ENCODE measurements around the gene SLC30A5.
A peak's percentile ranks its signal among the peaks of the same experiment; 100 is the strongest.
"Not testable (repeated sequence)": the region's sequence is repeated elsewhere in the genome, so short reads cannot be mapped to it uniquely, and the experiment has no call there.

SLC30A5 gene

DNA sequence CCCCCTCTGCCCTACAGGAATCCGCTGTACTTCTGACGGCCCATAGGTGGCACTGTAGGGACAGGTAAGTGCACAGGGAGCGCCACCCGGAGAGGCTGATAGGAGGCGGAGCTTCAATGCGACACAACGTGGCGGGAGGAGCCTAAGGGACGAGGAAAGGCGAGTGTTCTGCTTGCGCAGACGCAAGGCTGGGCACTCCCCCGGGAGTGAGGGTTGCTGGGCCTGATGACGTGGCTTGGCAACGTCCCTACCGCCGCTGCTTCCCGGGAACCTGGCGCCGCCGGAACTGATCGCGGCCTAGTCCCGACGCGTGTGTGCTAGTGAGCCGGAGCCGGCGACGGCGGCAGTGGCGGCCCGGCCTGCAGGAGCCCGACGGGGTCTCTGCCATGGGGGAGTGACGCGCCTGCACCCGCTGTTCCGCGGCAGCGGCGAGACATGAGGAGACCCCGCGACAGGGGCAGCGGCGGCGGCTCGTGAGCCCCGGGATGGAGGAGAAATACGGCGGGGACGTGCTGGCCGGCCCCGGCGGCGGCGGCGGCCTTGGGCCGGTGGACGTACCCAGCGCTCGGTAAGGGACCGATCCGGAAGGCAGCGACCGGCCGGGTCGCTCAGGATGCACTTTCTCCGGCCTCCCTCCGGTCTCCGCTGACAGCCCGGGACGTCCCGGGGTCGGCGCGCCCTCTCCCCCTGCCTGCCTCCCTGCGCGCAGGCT is at the start of gene SLC30A5:
TSS of gene SLC30A5 (plus strand) at position 244 of the 712 bp plus-strand sequence. CDS start at position 486, 242 bp downstream.
- peak; percentile 95 for DNase-seq

DNA sequence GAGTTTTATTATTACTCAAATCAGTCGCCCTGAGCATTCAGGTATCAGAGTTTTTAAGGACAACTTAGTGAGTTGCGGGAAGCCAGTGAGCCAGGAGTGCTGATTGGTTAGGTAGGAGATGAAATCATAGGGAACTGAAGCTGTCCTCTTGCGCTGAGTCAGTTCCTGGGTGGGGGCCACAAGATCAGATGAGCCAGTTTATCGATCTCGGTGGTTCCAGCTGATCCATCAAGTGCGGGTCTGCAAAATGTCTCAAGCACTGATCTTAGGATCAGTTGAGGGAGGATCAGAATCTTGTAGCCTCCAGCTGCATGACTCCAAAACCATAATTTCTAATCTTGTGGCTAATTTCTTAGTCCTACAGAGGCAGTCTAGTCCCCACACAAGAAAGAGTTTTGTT is 48.6 kb upstream of the SLC30A5 start:
- DNase-seq, result not testable (repeated sequence)

DNA sequence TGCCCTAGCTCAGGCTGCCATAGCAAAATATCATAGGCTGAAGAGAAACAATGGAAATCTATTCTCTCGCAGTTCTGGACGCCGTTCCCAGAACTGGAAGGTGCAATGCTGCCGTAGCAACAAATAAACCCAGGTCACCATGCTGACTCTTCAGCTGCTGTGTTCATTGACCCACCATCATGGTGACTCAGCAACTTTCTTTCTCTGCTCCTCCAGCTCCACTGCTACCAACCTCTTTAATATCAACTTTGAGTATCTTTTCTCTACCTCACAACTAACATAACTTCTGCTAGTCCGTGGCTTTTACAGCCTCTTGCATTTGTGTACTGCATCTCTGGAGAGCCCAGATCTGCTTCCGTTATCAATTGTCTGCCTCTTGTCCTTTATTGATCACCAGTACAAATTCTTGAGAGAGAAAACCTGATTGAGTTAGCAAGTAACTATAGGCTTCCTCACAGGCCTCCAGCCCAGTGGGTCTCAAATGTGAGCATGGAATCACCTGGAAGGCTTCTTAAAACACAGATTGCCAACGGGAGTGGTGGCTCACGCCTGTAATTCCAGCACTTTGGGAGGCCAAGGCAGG is 47.3 kb upstream of the SLC30A5 start:
- DNase-seq, result no peak

- peak; percentile 32 for DNase-seq
These were observed 45.6 kb upstream of the SLC30A5 start for GRCh38 chr5:69048230-69048629.

GRCh38 chr5:69049151-69049550 is 44.7 kb upstream of the SLC30A5 start:
- DNase-seq, result no peak

GRCh38 chr5:69049796-69050195 is 44.0 kb upstream of the SLC30A5 start:
- no peak for DNase-seq

DNA sequence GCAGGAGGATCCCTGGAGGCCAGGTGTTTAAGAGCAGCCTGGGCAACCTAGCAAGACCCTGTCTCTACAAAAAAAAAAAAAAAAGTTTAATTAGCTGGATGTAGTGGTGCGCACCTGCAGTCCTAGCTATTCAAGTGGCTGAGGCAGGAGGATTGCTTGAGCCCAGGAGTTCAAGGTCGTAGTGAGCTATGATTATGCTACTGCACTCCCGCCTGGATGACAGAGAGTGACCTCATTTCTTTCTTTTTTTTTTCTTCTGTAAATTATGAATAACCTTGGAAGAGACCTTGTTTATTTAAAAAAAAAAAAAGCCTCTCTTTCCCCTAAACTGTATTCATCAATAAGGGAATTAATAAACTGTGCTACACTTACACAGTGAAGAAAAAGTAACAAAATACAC is 43.6 kb upstream of the SLC30A5 start:
- DNase-seq, result no peak

- no peak for DNase-seq
These were observed 41.6 kb upstream of the SLC30A5 start for GRCh38 chr5:69052181-69052580.

- no peak for DNase-seq
These were observed 18.9 kb upstream of the SLC30A5 start for GRCh38 chr5:69074664-69075521.

- DNase-seq, result no peak
These were observed 18.2 kb upstream of the SLC30A5 start for GRCh38 chr5:69075522-69076179.

- no peak for DNase-seq
These were observed 14.8 kb upstream of the SLC30A5 start for GRCh38 chr5:69078921-69079540.

DNA sequence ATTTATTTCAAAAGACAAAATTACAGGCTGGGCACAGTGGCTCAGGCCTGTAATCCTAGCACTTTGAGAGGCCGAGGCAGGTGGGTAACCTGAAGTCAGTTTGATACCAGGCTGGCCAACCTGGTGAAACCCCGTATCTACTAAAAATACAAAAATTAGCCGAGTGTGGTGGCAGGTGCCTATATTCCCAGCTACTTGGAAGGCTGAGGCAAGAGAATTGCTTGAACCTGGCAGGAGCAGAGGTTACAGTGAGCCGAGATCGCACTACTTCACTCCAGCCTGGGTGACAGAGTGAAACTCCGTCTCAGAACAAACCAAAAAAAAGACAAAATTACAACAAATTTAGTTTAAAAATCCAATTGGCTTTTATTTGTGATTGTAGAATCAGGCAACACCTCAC is 14.3 kb upstream of the SLC30A5 start:
- DNase-seq, result no peak

- peak; percentile 12 for DNase-seq
These were observed 10.4 kb upstream of the SLC30A5 start for GRCh38 chr5:69083412-69083811.

GRCh38 chr5:69084195-69084594 is 9.6 kb upstream of the SLC30A5 start:
- DNase-seq, result no peak

- no peak for DNase-seq
These were observed 8.9 kb upstream of the SLC30A5 start for GRCh38 chr5:69084903-69085302.

GRCh38 chr5:69086206-69086605 is 7.6 kb upstream of the SLC30A5 start:
- DNase-seq, result no peak

DNA sequence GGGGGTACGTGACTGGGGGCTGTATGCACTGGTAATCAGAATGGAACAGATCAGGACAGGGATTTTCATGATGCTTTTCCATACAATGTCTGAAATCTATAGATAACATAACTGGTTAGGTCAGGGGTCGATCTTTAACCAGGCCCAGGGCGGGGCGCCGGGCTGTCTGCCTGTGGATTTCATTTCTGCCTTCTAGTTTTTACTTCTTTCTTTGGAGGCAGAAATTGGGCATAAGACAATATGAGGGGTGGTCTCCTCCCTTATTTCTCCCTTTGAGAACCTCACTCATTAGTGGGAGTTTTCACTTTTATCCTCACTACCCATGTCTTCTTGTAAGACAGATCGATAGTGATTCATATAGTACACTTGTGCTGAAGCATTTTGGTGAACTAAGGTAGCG is 5.8 kb upstream of the SLC30A5 start:
- DNase-seq, result not testable (repeated sequence)

DNA sequence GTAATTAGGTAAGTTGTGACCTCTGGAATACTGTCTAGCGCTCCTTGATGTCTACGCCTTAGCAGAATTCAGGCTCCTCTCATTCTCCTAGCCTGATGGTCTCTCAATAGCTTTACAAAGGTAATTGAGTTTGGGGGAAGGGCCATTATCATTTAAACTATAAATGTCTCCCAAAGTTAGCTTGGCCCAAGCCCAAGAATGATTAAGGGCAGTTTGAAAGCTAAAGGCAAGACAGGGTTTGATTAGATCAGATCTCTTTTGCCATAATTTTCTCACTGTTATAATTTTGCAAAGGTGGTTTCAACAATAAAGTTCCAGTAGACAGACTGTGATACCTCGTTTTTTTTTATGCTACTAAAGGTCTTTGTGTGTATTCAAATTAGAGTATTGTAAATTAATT is 3.7 kb upstream of the SLC30A5 start:
- DNase-seq, result no peak

DNA sequence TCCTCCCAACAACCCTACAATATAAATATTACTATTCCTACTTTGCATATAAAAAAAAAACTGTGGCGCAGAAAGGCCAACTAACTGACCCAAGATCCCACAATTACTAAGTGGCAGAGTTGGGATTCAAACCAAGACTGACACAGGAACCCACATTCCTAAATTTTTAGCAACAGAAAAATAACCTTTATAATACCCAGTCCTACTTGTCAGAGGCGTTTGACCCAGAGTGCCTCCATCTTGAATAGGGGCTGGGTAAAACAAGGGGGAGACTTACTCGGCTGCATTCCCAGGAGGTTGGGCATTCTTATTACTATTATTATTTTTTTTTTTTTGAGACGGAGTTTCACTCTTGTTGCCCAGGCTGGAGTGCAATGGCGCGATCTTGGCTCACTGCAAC is 2.0 kb upstream of the SLC30A5 start:
- no peak for DNase-seq

- no peak for DNase-seq
These were observed 845 bp upstream of the SLC30A5 start for GRCh38 chr5:69092969-69093368.

DNA sequence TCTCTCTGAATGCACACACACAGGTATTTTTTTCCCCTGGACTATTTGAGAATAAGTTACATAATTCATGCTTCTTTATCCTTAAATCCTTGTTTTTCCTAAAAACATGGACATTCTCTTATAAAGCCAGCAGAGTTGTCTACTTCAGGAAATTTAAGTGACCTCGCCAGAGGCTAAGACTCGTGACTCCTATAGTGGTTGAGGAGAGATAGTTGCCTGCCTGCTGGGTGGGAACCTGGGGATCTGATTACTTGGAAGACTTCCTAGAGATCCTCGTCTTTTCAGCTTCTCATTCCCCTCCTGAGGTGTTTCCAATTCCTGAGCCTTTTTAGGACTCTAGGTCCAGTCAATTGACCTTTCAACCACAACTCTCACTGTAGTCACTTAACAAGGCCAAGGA is 5.5 kb downstream of the SLC30A5 start:
- DNase-seq, result no peak

DNA sequence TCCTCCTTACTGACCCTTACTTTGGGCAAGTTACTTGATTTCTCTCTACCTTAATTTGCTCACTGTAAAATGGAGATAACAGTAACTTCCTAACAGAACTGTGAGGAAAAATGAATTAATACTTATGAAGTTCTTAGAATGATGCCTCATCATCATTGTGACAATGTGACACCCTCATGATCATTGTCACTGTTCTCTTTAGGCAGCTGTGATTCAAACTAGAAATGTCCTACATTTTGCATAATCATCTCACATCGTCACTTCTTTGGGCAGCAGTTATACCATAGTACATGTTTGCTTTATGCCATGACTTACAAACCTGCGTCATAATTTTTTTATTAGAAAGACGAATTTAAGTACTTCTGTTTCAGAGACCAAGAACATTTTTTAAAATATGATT is 9.7 kb downstream of the SLC30A5 start:
- no peak for DNase-seq
